SK-N-SH treated with all-trans-retinoic acid at 6 μM for 48 hours (cell line): ENCODE results near the gene ILKAP.

ENCODE experiments used
- ARNTL ChIP-seq: fragments of 450-650 bp; formaldehyde crosslinking; IDR thresholded peaks from 2 replicates; pipeline ENCODE4 v1.5.0; 2020; ENCODE audit warnings: low read depth, mild to moderate bottlenecking, moderate library complexity, borderline replicate concordance
- TOX ChIP-seq: fragments of 250-450 bp; sonication (Bioruptor Pico); IDR thresholded peaks from 2 replicates; pipeline ENCODE4 v1.8.0; 2021; ENCODE audit warnings: mild to moderate bottlenecking, moderate library complexity, borderline replicate concordance
- ZC3H10 ChIP-seq: fragments of 250-450 bp; sonication (Bioruptor Pico); IDR thresholded peaks from 2 replicates; pipeline ENCODE4 v1.5.1; 2021; ENCODE audit warnings: mild to moderate bottlenecking, moderate library complexity
- ZFP3 ChIP-seq: fragments of 250-450 bp; sonication (Bioruptor Pico); IDR thresholded peaks from 2 replicates; pipeline ENCODE4 v1.5.0; 2020; ENCODE audit warnings: mild to moderate bottlenecking, moderate library complexity
- ZNF70 ChIP-seq: fragments of 450-650 bp; formaldehyde crosslinking; IDR thresholded peaks from 2 replicates; pipeline ENCODE4 v1.5.0; 2020; ENCODE audit warnings: mild to moderate bottlenecking, moderate library complexity
- TF ChIP-seq, protein P1 (sequence below): fragments of 250-450 bp; sonication (Bioruptor Pico); IDR thresholded peaks from 2 replicates; pipeline ENCODE4 v1.5.0; 2020; ENCODE audit warnings: mild to moderate bottlenecking, moderate library complexity

GRCh38 chr2:238125127-238125885 is 78.2 kb downstream of the ILKAP start:
- TF ChIP-seq ZFP3 (CRISPR knock-in tag) (no peak), ZNF70 (no peak), TOX (CRISPR knock-in tag) (no peak), ZC3H10 (CRISPR knock-in tag) (no peak), ARNTL (no peak)
- TF ChIP-seq, protein P1, sequence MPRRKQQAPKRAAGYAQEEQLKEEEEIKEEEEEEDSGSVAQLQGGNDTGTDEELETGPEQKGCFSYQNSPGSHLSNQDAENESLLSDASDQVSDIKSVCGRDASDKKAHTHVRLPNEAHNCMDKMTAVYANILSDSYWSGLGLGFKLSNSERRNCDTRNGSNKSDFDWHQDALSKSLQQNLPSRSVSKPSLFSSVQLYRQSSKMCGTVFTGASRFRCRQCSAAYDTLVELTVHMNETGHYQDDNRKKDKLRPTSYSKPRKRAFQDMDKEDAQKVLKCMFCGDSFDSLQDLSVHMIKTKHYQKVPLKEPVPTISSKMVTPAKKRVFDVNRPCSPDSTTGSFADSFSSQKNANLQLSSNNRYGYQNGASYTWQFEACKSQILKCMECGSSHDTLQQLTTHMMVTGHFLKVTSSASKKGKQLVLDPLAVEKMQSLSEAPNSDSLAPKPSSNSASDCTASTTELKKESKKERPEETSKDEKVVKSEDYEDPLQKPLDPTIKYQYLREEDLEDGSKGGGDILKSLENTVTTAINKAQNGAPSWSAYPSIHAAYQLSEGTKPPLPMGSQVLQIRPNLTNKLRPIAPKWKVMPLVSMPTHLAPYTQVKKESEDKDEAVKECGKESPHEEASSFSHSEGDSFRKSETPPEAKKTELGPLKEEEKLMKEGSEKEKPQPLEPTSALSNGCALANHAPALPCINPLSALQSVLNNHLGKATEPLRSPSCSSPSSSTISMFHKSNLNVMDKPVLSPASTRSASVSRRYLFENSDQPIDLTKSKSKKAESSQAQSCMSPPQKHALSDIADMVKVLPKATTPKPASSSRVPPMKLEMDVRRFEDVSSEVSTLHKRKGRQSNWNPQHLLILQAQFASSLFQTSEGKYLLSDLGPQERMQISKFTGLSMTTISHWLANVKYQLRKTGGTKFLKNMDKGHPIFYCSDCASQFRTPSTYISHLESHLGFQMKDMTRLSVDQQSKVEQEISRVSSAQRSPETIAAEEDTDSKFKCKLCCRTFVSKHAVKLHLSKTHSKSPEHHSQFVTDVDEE: no peak
